T-helper 17 cell (primary cell): ENCODE data around the gene PNPLA2. TPM values are rescaled to one million over a fixed set of nuclear protein-coding genes. Genes with fewer than 3 reads are reported as not detected.
A peak's percentile ranks its signal among the peaks of the same experiment; 100 is the strongest.

Source experiments
- ATAC-seq: fragments of 150-1000 bp; cut with Tn5 transposase; 2 replicates; pipeline ENCODE4 v1.10.0; 2021; ENCODE audit warnings: mild to moderate bottlenecking, moderate library complexity
- DNase-seq, 3 donors: peaks; one replicate each; pipeline versions ENCODE4 v3.0.0 to v3.0.0-alpha.2; 2020 to 2021
- H3K9me3 ChIP-seq: one replicate; pipeline ENCODE4 v1.7.0; 2013; ENCODE audit warnings: low read length, mild to moderate bottlenecking; ENCODE audit not compliant: control insufficient read depth, poor library complexity, severe bottlenecking
- H3K27ac Mint-ChIP-seq: one replicate; pipeline ENCODE4 v1.8.0; 2022; ENCODE audit warnings: mild to moderate bottlenecking, moderate library complexity, mixed read lengths
- H3K27me3 Mint-ChIP-seq: one replicate; pipeline ENCODE4 v1.8.0; 2022; ENCODE audit warnings: mixed read lengths
- H3K36me3 Mint-ChIP-seq: one replicate; pipeline ENCODE4 v1.8.0; 2022; ENCODE audit warnings: low read depth, mixed read lengths
- H3K4me1 Mint-ChIP-seq: one replicate; pipeline ENCODE4 v1.8.0; 2022; ENCODE audit warnings: mild to moderate bottlenecking, mixed read lengths
- H3K4me3 Mint-ChIP-seq: one replicate; pipeline ENCODE4 v1.8.0; 2022; ENCODE audit warnings: mild to moderate bottlenecking, moderate library complexity, mixed read lengths
- total RNA-seq, 4 donors: library from RNA in 2 of 4; stranded (reverse) in 2 of 4; gene quantifications; one replicate each; pipeline ENCODE4 v1.2.3 and lab custom pipeline; 2022 to 2026

PNPLA2 gene
- total RNA-seq, 2 donors from 2014 or later = 178 to 182 TPM

- no peaks in the 10 kb centered on the region for H3K36me3 Mint-ChIP-seq
- H3K27me3 Mint-ChIP-seq = no peaks in the 10 kb centered on the region
- DNase-seq (peak; percentile 55 to 69 (median 57)), ATAC-seq (peak; percentile 79)
- H3K4me1 Mint-ChIP-seq = peaks cover 10% of the 10 kb centered on the region
- H3K4me3 Mint-ChIP-seq = peak overlapping the region; percentile 84
- H3K27ac Mint-ChIP-seq = no peak overlapping the region
- no peaks in the 10 kb centered on the region for H3K9me3 ChIP-seq
Measured at GRCh38 chr11:848380-848931, 29.7 kb downstream of the PNPLA2 start.

DNA sequence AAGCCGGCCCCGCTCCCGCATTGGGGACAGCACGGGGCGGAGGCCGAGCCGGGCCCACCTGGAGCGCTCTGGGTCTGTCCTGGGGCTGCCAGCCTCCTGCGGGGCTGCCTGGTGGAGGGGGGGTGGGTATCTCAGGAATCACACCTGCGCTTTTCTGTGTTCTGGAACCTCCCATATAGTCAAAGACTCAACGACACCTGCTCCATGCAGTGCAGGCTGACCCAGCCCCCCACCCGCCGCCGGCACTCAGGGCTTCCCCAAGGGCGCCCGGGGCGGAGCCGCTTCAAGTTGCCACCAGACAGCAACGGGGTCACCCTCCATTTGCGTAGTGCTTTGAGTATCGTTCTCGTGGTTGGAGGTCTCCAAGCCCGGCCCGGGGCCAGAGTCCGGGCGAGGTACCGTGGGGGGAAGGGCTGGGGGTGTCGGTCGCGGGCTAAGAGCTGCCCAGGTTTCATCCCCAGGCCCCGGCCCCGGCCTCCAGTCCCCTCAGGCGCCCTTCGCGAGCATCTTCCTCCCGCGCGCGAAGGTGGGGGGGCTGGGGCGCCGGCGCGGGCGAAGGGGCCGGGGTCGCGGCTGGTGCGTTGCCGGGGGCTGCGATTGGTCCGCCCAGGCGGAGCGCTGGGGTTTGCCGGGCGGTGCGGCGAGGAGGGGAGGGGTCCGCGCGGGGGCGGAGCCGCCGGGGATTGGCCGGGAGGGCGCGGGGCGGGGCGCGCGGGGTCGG lies 30.6 kb downstream of the PNPLA2 start:
- DNase-seq (peak in 2 of 3 donors; percentile 46 to 49), ATAC-seq (peak; percentile 48)
- H3K9me3 ChIP-seq = no peaks in the 10 kb centered on the region
- Mint-ChIP-seq H3K4me1 (peaks cover 5% of the 10 kb centered on the region), H3K36me3 (no peaks in the 10 kb centered on the region), H3K4me3 (peak overlapping the region; percentile 84), H3K27me3 (no peaks in the 10 kb centered on the region), H3K27ac (no peak overlapping the region)

DNA sequence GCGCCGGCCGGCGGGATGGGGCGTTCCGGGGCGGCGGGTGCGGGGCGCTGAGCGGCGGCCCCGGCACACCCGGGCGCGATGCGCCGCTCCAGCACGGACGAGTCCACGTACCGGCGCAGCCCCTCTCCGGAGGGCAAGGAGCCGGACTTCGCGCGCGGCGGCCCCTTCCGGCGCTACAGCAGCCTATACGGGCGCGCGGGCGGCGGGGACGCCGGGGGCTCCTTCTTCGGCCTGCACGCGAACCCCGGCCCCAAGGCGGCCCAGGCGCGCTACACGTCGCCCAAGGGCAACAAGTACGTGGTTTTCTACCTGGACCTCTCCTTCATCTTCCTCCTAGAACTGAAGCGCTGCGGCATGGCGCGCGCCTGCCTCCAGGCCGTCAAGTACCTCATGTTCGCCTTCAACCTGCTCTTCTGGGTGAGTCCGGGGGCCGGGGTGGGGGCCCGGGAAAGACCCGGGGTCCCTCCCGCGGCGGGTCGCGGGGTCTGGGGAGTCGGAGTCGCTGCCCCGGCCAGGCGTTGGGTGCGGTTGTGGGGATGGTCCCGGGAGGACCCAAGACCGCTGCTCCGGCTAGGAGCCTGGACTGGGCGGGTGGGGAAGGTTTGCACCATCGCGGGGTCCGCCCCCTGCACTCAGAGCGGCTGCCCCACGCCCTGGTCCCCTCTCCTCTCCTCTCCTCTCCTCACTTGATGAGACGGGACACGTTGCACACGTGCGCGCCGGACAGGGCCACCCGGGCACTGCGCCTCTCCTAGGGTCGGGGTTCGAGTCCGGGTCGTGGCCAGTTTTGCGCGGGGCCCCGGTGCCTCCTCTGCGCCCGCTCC lies 31.4 kb downstream of the PNPLA2 start:
- no peaks in the 10 kb centered on the region for H3K9me3 ChIP-seq
- H3K4me1 Mint-ChIP-seq = peaks cover 5% of the 10 kb centered on the region
- peak overlapping the region; percentile 66 for H3K4me3 Mint-ChIP-seq
- H3K27me3 Mint-ChIP-seq = no peaks in the 10 kb centered on the region
- DNase-seq (no peak), ATAC-seq (no peak)
- H3K27ac Mint-ChIP-seq = no peak overlapping the region
- H3K36me3 Mint-ChIP-seq = no peaks in the 10 kb centered on the region

- Mint-ChIP-seq H3K27me3 (no peaks in the 10 kb centered on the region), H3K4me1 (peaks cover 5% of the 10 kb centered on the region), H3K4me3 (peak overlapping the region; percentile 66), H3K36me3 (no peaks in the 10 kb centered on the region), H3K27ac (no peak overlapping the region)
- DNase-seq (no peak), ATAC-seq (no peak)
- no peaks in the 10 kb centered on the region for H3K9me3 ChIP-seq
Measured at GRCh38 chr11:850775-851763, 32.4 kb downstream of the PNPLA2 start.

- no peak for DNase-seq
- H3K4me3 Mint-ChIP-seq = no peak overlapping the region
- peaks cover 5% of the 10 kb centered on the region for H3K4me1 Mint-ChIP-seq
Measured at GRCh38 chr11:852762-853161, 34.0 kb downstream of the PNPLA2 start.

DNA sequence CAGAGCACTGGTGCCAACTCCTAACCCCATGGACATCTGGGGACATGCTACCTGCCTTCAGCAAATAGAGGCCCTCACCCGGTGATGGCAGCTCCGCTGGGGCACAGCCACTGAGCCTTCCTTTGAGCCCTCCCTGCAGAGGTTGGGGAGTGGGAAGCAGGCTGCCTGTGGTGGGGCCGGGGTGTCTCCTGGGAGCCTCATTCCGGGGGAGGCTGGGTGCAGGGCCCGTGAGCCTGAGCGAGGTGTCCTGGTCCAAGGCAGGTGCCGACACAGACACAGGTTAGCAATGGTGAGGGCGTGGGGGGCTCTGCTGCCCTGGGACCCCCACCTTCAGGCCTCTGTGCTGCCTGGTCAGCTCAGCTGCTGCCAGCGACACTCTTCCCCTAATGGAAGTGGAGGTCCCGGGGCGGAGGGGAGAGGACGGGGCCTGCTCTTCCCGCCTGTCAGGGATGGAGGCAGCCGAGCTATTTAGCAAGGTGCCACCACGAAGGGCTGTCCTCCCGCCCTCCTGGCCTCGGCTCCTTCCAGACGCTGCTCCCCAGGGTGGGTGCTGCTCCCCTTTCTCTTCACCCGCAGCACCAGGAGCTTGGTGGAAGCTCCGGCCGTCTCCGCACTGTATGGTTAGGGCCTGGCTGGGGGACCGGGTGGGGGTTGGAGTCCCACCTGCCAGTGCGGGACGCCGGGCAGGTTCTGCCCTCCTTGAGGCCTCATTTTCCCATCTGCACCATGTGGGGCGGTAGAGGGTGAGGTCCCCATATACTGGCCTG lies 35.2 kb downstream of the PNPLA2 start:
- Mint-ChIP-seq H3K36me3 (no peaks in the 10 kb centered on the region), H3K27ac (no peak overlapping the region), H3K4me3 (no peak overlapping the region), H3K27me3 (no peaks in the 10 kb centered on the region), H3K4me1 (peaks cover 2% of the 10 kb centered on the region)
- no peak for ATAC-seq
- no peak for DNase-seq
- no peaks in the 10 kb centered on the region for H3K9me3 ChIP-seq

More at GRCh38 chr11:852762-853161, 34.0 kb downstream of the PNPLA2 start:
- no peaks in the 10 kb centered on the region for H3K9me3 ChIP-seq
- H3K36me3 Mint-ChIP-seq = no peaks in the 10 kb centered on the region
- H3K27me3 Mint-ChIP-seq = no peaks in the 10 kb centered on the region
- H3K27ac Mint-ChIP-seq = no peak overlapping the region
- no peak for ATAC-seq

- no peak for DNase-seq
- no peak for ATAC-seq
- no peak overlapping the region for H3K27ac Mint-ChIP-seq
Measured at GRCh38 chr11:854601-855329, 36.1 kb downstream of the PNPLA2 start.

DNA sequence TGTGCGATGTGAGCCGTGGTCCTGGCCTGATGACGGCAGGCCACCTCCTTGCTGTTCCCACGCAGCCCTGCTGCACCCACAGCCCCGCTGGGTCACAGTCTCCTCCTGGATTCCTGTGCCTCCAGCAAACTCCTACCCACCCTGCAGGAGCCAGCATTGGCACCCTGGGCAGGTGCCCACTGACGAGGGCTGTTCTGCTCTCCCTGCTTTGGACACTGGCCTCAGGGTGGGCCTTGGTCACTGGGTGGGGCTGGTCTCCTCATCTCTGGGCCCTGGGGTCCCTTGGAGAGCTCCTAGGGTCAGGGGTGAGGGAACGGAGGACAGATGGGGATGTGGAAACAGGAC lies 36.6 kb downstream of the PNPLA2 start:
- no peaks in the 10 kb centered on the region for H3K27me3 Mint-ChIP-seq
- DNase-seq (no peak), ATAC-seq (no peak)
- no peaks in the 10 kb centered on the region for H3K4me1 Mint-ChIP-seq
- no peak overlapping the region for H3K4me3 Mint-ChIP-seq
- H3K9me3 ChIP-seq = no peaks in the 10 kb centered on the region
- no peaks in the 10 kb centered on the region for H3K36me3 Mint-ChIP-seq
- H3K27ac Mint-ChIP-seq = no peak overlapping the region

More at GRCh38 chr11:854601-855329, 36.1 kb downstream of the PNPLA2 start:
- H3K4me1 Mint-ChIP-seq = no peaks in the 10 kb centered on the region
- no peaks in the 10 kb centered on the region for H3K36me3 Mint-ChIP-seq
- no peak overlapping the region for H3K4me3 Mint-ChIP-seq
- H3K27me3 Mint-ChIP-seq = no peaks in the 10 kb centered on the region
- H3K9me3 ChIP-seq = no peaks in the 10 kb centered on the region

GRCh38 chr11:855796-856195 lies 37.1 kb downstream of the PNPLA2 start:
- no peaks in the 10 kb centered on the region for H3K9me3 ChIP-seq
- H3K27me3 Mint-ChIP-seq = no peaks in the 10 kb centered on the region
- H3K4me1 Mint-ChIP-seq = no peaks in the 10 kb centered on the region
- DNase-seq = no peak
- no peak overlapping the region for H3K27ac Mint-ChIP-seq
- H3K36me3 Mint-ChIP-seq = no peaks in the 10 kb centered on the region
- ATAC-seq = no peak
- no peak overlapping the region for H3K4me3 Mint-ChIP-seq

GRCh38 chr11:856397-856796 lies 37.7 kb downstream of the PNPLA2 start:
- no peak for ATAC-seq
- H3K36me3 Mint-ChIP-seq = no peaks in the 10 kb centered on the region
- H3K4me1 Mint-ChIP-seq = no peaks in the 10 kb centered on the region
- H3K27me3 Mint-ChIP-seq = no peaks in the 10 kb centered on the region
- no peaks in the 10 kb centered on the region for H3K9me3 ChIP-seq
- DNase-seq = no peak
- no peak overlapping the region for H3K4me3 Mint-ChIP-seq
- no peak overlapping the region for H3K27ac Mint-ChIP-seq

DNA sequence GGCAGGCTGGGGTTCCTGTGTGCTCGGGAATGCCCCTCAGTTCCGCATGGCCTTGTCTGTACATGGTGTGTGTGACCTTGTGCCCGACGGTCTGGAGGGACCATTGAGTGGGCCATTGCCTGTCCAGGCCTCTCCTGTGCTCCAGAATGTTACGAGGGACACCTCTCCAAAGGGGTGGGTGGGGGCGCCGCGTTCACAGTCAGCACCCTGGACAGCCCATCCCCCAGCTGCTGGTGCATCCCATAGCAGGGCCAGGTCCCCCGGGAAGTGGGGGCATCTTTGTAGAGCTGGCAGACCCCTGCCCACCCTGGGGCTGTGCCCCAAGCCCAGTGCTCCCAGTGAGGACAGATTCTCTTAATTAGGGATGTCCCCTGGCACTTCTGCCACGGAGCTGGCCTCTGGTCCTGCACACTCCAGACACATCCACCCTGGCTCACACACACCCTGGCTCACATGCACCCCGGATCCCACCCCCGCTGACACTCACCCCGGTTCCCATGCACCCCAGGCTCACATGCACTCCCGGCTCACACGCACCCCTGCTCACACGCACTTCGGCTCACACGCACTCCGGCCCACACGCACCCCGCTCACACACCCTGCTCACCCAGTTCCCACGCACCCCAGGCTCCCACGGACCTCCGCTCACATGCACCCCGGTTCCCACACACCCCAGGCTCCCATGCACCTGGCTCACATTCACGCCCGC lies 39.5 kb downstream of the PNPLA2 start:
- Mint-ChIP-seq H3K27ac (no peak overlapping the region), H3K4me3 (no peak overlapping the region), H3K27me3 (no peaks in the 10 kb centered on the region), H3K36me3 (no peaks in the 10 kb centered on the region), H3K4me1 (no peaks in the 10 kb centered on the region)
- no peak for ATAC-seq
- no peaks in the 10 kb centered on the region for H3K9me3 ChIP-seq
- no peak for DNase-seq
